ENCODE results near the gene IFTAP.

DNA sequence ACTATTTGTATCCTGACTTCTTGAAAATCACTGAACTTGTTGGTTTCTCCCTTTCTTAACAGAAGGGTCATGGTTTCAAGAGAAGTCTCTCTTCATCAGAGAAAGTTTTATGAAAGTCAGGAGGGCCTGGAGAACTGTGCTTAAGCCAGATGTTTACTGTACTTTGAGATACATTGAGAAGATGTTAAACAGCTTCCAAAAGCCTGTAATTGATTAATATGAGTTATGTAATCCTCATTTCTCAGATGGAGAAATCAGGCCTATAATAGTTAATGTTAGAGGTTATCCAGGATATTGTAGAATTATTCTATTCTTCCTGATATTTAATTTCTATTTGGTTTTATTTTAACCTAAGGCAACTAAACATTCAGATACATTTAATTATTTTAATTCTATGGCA is 100.8 kb downstream of the IFTAP start:
- TF ChIP-seq GATA2 (IDR thresholded peaks at IDR 0.05; ENCODE audit: low read depth, low read length) (no peak), GATA3 (IDR thresholded peaks at IDR 0.05; ENCODE audit: low read depth, low read length) (no peak)

Measured in SH-SY5Y (cell line).